ENCODE data around the gene DBH.

DBH gene

DNA sequence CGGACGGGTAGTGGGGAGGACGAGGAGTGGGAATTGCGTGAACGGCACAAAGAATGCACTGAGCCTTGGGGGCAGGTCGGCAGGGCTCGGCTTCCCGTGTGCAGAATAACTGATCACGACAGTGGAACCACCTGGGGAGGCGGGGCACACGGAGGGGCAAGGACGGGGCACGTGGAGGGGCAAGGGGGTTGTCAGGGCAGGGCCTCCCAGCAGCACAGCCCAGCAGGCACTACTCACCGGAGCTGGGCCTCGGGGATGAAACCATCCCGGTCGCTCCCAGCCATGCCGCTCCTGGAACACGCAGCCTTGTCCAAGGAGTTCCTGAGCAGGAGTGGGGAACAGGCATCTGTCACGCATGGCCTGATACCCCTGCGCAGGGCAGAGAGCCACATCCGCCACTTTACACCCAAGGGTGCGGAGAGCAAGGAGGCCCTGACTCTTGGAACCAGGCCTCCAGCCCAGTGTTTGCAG, 68.6 kb downstream of the DBH start:
- no peak for DNase-seq

- no peak for DNase-seq
Measured at GRCh38 chr9:133705576-133705975, 69.4 kb downstream of the DBH start.

- no peak for DNase-seq
Measured at GRCh38 chr9:133706307-133707050, 70.3 kb downstream of the DBH start.

- no peak for DNase-seq
Measured at GRCh38 chr9:133707065-133707762, 71.1 kb downstream of the DBH start.

DNA sequence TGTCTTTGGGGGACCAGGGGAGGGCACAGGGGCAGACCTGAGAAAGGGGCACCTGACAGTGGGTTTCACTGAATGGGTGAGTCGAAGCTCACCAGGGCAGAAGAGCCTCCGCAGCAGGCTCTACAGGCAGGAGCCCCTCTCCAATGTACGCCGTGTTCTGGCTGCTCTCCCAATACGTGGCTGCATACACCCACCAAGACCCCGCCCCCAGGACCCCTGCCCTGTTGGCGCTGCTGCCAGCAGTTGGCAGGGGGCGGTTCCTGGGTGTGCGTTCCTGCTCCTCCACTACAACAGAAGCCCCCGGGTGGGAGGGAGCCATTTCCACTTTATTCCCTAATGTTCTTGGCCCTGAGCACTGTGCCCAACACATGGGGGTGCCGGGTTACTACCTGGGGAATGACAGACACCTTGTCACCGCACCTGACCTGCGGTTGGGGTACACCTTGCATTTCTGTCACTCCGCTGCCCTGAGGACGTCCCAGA, 71.6 kb downstream of the DBH start:
- no peak for DNase-seq

DNA sequence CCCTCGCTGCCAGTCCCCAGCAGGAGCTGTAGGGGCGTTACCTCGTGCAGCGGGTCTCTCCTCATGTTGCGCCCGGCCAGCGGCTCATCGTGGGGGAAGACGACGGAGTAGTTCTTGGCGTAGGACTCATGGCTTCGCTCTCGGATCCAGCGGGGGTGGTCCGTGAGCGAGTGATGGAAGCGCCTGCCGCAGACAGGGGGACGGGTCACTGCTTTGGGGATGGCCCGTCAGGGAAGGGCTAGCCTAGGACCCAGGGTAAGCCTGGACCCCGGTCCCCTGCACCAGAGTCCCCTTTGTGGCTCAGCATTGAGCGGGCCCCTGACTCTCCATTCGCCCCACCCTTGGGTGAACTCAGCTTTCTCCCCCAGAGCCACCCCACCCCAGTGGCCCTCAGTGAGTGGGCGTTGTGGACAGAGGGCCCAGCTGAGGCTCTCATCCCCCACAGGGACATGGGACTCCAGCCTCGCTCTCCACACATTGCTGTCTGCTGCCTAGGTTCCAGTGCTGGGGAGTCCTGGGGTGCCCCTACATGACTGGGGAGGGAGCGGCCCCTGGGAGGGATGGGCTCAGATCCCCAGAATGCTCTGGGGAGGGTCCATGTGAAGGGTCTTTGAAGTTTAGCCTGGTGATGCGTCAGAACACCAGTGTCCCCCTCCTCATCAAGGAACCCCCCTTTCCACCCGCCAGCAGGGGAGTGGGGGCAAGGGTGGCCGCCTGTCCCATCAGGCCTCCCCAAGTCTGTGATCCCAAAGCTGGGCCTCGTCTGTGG, 72.3 kb downstream of the DBH start:
- no peak for DNase-seq

Data from CD4-positive, alpha-beta T cell treated with Interferon gamma for 1 hour (primary cell).